Measurements from ENCODE around the gene NDUFB8. TPM values are rescaled to one million over a fixed set of nuclear protein-coding genes. Genes with fewer than 3 reads are reported as not detected.
A peak's percentile ranks its signal among the peaks of the same experiment; 100 is the strongest.
"Not testable (repeated sequence)": the region's sequence is repeated elsewhere in the genome, so short reads cannot be mapped to it uniquely, and the experiment has no call there.

The NDUFB8 gene
- total RNA-seq (100 to 1,000 TPM; 138 to 175 (median 166) TPM), total RNA-seq (11.1 to 24.5 (median 17.4) reads per million in 29 experiments)
- 168 TPM for total RNA-seq (2013)

DNA sequence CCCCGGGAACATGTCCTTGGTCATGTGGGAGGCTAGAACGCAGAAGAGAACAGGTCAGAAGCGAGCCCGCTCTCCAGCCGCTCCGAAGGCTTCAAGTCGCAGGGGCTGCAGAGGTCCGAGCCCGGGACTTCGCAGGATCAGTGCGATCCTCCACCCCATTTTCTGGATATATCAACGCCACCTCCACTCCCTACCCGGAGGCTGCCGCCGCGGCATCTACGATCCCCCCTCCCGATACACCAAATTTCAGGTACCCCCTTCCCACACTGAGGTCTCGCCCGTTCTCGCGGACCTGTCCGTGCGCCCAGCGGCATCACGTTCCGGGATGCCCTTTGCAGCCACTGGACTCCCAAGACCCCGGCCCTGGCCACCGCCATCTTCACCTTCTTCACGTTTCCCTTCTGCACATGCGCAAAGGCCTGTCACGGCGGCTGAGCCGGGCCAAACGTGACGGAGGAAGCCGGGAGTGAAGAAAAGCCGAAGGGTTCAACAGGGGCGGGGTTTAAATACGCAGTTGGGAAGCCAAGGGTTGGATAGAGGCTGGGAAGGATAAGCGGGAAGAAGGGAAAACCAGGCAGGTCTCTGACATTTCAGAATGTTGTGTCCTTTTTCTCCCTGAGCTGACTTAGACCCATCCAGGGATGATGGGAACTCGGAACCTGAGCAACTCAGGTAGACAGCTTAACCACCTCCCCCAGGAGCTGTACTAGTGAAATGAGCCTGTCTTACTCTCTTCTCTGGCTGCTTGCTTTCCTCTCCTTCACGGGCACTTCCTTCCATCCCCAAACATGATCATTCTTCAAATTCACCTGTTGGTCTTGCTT is at the start of gene NDUFB8:
TSS of gene NDUFB8 (minus strand) at position 397 of the 824 bp plus-strand sequence. CDS start at position 377, 20 bp downstream.
- WGBS (ENCODE audit: insufficient coverage), result under 1% methylated on average over 42 of the region's 43 CpGs
- Mint-ChIP-seq H3K4me3 (peak within 1 kb of the TSS; percentile 87 to 100 (median 99)), H3K27me3 (no peaks in the 10 kb centered on the region), H3K9me3 (no peaks in the 10 kb centered on the region), H3K36me3 (peaks cover 21% of the 10 kb centered on the region), H3K27ac (peak within 1 kb of the TSS; percentile 99), H3K4me1 (peaks cover 31 to 43% (median 37%) of the 10 kb centered on the region in 3 donors)
- DNase-seq, result peak; percentile 73 to 91 (median 83)
- Histone ChIP-seq H3K4me1 (ENCODE audit: control insufficient read depth in 1 of 2, extremely low read depth in 1 of 2, insufficient read depth in 2 of 2, low read length in 2 of 2) (peaks cover 16 to 27% of the 10 kb centered on the region in 2 experiments), H3K4me3 (ENCODE audit: control insufficient read depth in 1 of 2, extremely low read depth in 1 of 2, low read length in 1 of 2) (peak within 1 kb of the TSS; percentile 90 to 95), H3K9me3 (no peaks in the 10 kb centered on the region), H3K27ac (ENCODE audit: low read length) (peak within 1 kb of the TSS; percentile 70), H3K36me3 (ENCODE audit: control insufficient read depth in 2 of 2, extremely low read depth in 1 of 2, insufficient read depth in 1 of 2, low read length in 1 of 2) (peaks cover 0 to 25% of the 10 kb centered on the region in 2 donors), H3K27me3 (replicated peaks in 1 of 2; ENCODE audit: control insufficient read depth in 2 of 2, extremely low read depth in 1 of 2, insufficient read depth in 2 of 2, low read length in 1 of 2) (no peaks in the 10 kb centered on the region)
- CTCF ChIA-PET, result interaction anchor here in 1 of 2 donors (0.6 to 3.1 kb wide), 7 partner anchors 11 to 97 kb away, joined by 3 to 13 read pairs (median 4); no protein-coding TSS in a partner anchor
- POLR2A ChIA-PET, result interaction anchor here in 1 of 2 donors (0.7 kb wide), 1 partner anchor 19 kb away, joined by 3 read pairs; no protein-coding TSS in a partner anchor
- peak; percentile 85 to 91 (median 88) for ATAC-seq (replicated peaks in 1 of 4)

DNA sequence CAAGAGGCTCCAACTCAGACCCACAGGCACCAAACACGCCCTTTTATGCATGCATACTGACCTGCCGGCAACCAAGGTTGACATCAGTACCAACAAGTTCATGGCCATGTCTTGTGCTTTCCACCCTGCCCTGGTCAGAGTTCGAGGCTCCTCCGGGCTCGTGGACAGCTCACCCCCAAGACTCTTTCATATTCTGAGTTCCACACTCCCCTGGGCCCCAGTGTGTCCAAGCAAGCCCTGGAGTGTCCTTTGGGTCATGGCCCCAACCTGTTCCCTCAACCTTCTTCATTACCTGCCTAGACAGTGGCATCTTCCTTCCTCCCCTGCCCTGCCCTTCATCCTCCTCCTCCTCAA is 46.6 kb upstream of the NDUFB8 start:
- no peaks in the 10 kb centered on the region for H3K36me3 ChIP-seq (ENCODE audit: control insufficient read depth in 2 of 2, extremely low read depth in 1 of 2, insufficient read depth in 1 of 2, low read length in 1 of 2)
- ATAC-seq (replicated peaks in 1 of 4), result no peak
- CTCF ChIA-PET, result interaction anchor here in 1 of 2 donors (0.5 kb wide), 1 partner anchor 96 kb away, joined by 4 read pairs; no protein-coding TSS in a partner anchor

DNA sequence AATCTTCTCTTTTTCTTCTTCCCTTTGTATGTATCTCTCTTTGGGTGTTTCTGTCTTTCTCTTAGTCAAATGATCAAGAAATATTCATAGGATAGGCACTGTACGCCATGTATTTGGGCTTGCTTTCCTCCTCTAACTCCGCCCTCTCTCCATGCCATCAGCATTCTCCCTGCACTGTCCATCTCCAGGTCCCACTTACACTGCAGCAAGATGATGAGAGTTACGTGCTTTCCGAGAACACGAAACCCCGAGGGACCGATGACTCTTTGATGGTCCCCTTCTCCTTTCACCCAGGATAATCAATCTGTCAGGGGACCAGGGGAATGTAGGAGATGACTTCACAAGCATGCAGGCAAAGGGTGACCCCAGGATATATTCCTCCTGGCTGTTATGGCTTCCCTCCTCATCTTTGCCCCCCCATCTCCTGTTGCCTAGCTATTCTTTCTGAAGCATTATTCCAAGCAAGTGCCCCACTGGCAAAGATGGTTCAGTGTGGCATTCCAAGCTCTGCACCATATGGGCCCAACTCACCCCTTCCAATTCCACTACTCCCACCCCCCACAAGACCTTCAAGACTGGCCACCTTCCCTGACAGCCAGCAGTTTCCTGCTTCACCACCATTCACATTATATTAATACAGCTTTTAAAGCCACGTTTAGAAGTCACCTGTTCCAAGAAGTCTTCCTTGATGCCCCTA is 46.1 kb upstream of the NDUFB8 start:
- Mint-ChIP-seq H3K4me1 (no peaks in the 10 kb centered on the region), H3K36me3 (no peaks in the 10 kb centered on the region), H3K4me3 (no peak overlapping the region), H3K27ac (no peak overlapping the region), H3K9me3 (no peaks in the 10 kb centered on the region), H3K27me3 (peaks cover 45 to 54% of the 10 kb centered on the region in 2 donors)
- Histone ChIP-seq H3K4me3 (ENCODE audit: control insufficient read depth in 1 of 2, extremely low read depth in 1 of 2, low read length in 1 of 2) (no peak overlapping the region), H3K4me1 (ENCODE audit: control insufficient read depth in 1 of 2, extremely low read depth in 1 of 2, insufficient read depth in 2 of 2, low read length in 2 of 2) (no peaks in the 10 kb centered on the region), H3K36me3 (ENCODE audit: control insufficient read depth in 2 of 2, extremely low read depth in 1 of 2, insufficient read depth in 1 of 2, low read length in 1 of 2) (no peaks in the 10 kb centered on the region), H3K27ac (ENCODE audit: low read length) (no peak overlapping the region), H3K9me3 (no peaks in the 10 kb centered on the region), H3K27me3 (replicated peaks in 1 of 2; ENCODE audit: control insufficient read depth in 2 of 2, extremely low read depth in 1 of 2, insufficient read depth in 2 of 2, low read length in 1 of 2) (peaks cover 8 to 33% of the 10 kb centered on the region in 2 experiments)
- DNase-seq (no peak), ATAC-seq (replicated peaks in 1 of 4) (no peak)
- POLR2A ChIA-PET, result no interaction called here
- CTCF ChIA-PET, result interaction anchor here in 1 of 2 donors (0.5 kb wide), 1 partner anchor 76 kb away, joined by 4 read pairs; no protein-coding TSS in a partner anchor
- WGBS (ENCODE audit: insufficient coverage), result 65% methylated on average over 3 of the region's 8 CpGs

More for the DNA sequence above, 46.6 kb upstream of the NDUFB8 start:
- Histone ChIP-seq H3K27me3 (replicated peaks in 1 of 2; ENCODE audit: control insufficient read depth in 2 of 2, extremely low read depth in 1 of 2, insufficient read depth in 2 of 2, low read length in 1 of 2) (peaks cover 4 to 28% of the 10 kb centered on the region in 2 experiments), H3K4me3 (ENCODE audit: control insufficient read depth in 1 of 2, extremely low read depth in 1 of 2, low read length in 1 of 2) (no peak overlapping the region), H3K4me1 (ENCODE audit: control insufficient read depth in 1 of 2, extremely low read depth in 1 of 2, insufficient read depth in 2 of 2, low read length in 2 of 2) (no peaks in the 10 kb centered on the region), H3K27ac (ENCODE audit: low read length) (no peak overlapping the region), H3K9me3 (no peaks in the 10 kb centered on the region)
- no peak overlapping the region for H3K4me3 Mint-ChIP-seq
- no peaks in the 10 kb centered on the region for H3K36me3 Mint-ChIP-seq
- POLR2A ChIA-PET, result no interaction called here
- H3K27ac Mint-ChIP-seq, result no peak overlapping the region
- WGBS (ENCODE audit: insufficient coverage), result 69% methylated on average over 5 of the region's 5 CpGs
- H3K9me3 Mint-ChIP-seq, result no peaks in the 10 kb centered on the region
- peaks cover 45 to 54% of the 10 kb centered on the region in 2 donors for H3K27me3 Mint-ChIP-seq
- no peaks in the 10 kb centered on the region for H3K4me1 Mint-ChIP-seq
- no peak for DNase-seq

DNA sequence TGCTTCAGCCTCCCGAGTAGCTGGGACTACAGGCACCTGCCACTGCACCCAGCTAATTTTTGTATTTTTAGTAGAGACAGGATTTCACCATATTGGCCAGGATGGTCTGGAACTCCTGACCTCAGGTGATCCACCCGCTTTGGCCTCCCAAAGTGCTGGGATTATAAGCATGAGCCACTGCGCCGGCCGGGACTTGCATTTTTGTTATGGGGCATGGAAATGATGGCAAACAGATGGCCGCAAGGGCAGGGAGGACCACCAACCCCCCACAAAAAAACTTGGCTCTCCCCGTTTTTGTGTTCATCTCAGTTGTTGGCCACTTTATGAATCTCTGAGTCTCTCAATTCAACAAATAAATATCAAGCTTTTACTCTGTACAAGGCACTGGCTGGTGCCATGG is 45.5 kb upstream of the NDUFB8 start:
- H3K9me3 ChIP-seq; POLR2A ChIA-PET; H3K4me3 ChIP-seq (ENCODE audit: control insufficient read depth in 1 of 2, extremely low read depth in 1 of 2, low read length in 1 of 2); H3K4me1 ChIP-seq (ENCODE audit: control insufficient read depth in 1 of 2, extremely low read depth in 1 of 2, insufficient read depth in 2 of 2, low read length in 2 of 2); ATAC-seq (replicated peaks in 1 of 4); H3K4me1 Mint-ChIP-seq; DNase-seq; H3K4me3 Mint-ChIP-seq; H3K9me3 Mint-ChIP-seq; H3K36me3 ChIP-seq (ENCODE audit: control insufficient read depth in 2 of 2, extremely low read depth in 1 of 2, insufficient read depth in 1 of 2, low read length in 1 of 2); CTCF ChIA-PET; H3K36me3 Mint-ChIP-seq; H3K27ac ChIP-seq (ENCODE audit: low read length); H3K27ac Mint-ChIP-seq: not testable (repeated sequence)
- peaks cover 45 to 54% of the 10 kb centered on the region in 2 donors for H3K27me3 Mint-ChIP-seq
- peaks cover 10 to 39% of the 10 kb centered on the region in 2 experiments for H3K27me3 ChIP-seq (replicated peaks in 1 of 2; ENCODE audit: control insufficient read depth in 2 of 2, extremely low read depth in 1 of 2, insufficient read depth in 2 of 2, low read length in 1 of 2)
- no CpG with 5 or more reads among the region's 7 CpGs for WGBS (ENCODE audit: insufficient coverage)

DNA sequence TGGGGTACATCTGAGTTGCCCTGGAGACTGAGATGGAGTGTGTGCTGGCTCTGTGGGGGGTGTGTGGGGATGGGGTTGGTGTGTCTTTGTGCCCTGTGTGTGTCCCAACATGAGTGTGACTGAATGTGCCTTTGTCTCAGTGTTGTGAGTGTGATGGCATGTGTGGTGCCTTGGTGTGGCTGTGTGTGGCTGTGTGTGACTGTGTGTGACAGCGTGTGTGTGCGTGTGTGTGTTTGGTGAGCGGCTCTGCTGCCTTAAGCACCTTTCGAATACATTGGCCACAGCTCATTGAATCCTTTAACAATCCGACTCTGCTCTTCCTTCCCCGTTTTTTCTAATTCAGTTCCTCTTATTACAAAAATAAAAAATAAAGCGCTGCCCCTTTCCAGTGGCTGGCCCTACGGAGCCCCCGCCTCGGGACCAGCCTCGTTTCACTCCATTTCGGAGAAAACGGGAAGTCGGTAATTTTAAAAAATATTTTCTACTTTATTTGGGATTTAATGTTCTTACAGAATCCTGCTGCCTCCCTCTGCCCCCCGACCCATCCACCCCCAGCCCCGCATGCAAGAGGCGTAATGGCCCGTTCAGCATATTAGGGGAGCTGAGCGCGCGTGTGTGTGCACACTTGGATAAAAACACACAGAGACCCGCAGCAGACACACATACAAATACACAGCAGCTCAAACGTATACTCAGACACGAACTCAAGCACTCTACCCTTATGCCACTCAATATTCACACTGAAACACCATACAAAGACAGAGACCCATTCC is 41.6 kb upstream of the NDUFB8 start:
- no peak overlapping the region for H3K27ac ChIP-seq (ENCODE audit: low read length)
- Mint-ChIP-seq H3K27ac (no peak overlapping the region), H3K9me3 (no peaks in the 10 kb centered on the region), H3K27me3 (peaks cover 20 to 21% of the 10 kb centered on the region in 2 donors), H3K36me3 (no peaks in the 10 kb centered on the region), H3K4me3 (no peak overlapping the region), H3K4me1 (no peaks in the 10 kb centered on the region)
- CTCF ChIA-PET, result no interaction called here
- H3K4me1 ChIP-seq (ENCODE audit: control insufficient read depth in 1 of 2, extremely low read depth in 1 of 2, insufficient read depth in 2 of 2, low read length in 2 of 2), result peaks cover 0 to 7% of the 10 kb centered on the region in 2 experiments
- WGBS (ENCODE audit: insufficient coverage), result 85% methylated on average over 10 of the region's 24 CpGs
- POLR2A ChIA-PET, result no interaction called here
- DNase-seq, result no peak
- no peaks in the 10 kb centered on the region for H3K36me3 ChIP-seq (ENCODE audit: control insufficient read depth in 2 of 2, extremely low read depth in 1 of 2, insufficient read depth in 1 of 2, low read length in 1 of 2)
- no peak for ATAC-seq (replicated peaks in 1 of 4)
- peaks cover 22 to 52% of the 10 kb centered on the region in 2 experiments for H3K27me3 ChIP-seq (replicated peaks in 1 of 2; ENCODE audit: control insufficient read depth in 2 of 2, extremely low read depth in 1 of 2, insufficient read depth in 2 of 2, low read length in 1 of 2)
- H3K4me3 ChIP-seq (ENCODE audit: control insufficient read depth in 1 of 2, extremely low read depth in 1 of 2, low read length in 1 of 2), result no peak overlapping the region
- no peaks in the 10 kb centered on the region for H3K9me3 ChIP-seq

DNA sequence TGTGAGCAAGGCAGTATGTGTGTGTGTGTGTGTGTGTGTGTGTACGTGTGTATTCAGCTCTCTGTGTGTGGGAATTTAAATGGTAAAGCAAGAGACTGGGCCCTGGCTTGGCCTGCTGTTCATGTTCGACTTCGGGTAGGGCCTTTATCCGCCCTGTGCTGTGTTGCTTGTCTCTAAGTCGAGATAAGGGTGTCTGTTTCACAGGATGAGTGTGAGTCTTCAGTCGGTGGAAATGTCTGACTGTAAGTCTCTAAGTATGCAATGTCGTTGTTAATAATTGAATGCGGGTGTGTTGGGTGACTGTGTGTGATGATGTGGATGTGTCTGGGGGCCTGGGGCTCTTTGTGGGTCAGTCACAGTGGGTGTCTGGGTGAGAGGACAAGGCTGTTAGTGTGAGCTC is 40.8 kb upstream of the NDUFB8 start:
- peaks cover 0 to 7% of the 10 kb centered on the region in 2 experiments for H3K4me1 ChIP-seq (ENCODE audit: control insufficient read depth in 1 of 2, extremely low read depth in 1 of 2, insufficient read depth in 2 of 2, low read length in 2 of 2)
- no peak overlapping the region for H3K27ac ChIP-seq (ENCODE audit: low read length)
- Mint-ChIP-seq H3K27me3 (peaks cover 18 to 19% of the 10 kb centered on the region in 2 donors), H3K4me1 (no peaks in the 10 kb centered on the region), H3K4me3 (no peak overlapping the region), H3K9me3 (no peaks in the 10 kb centered on the region), H3K27ac (no peak overlapping the region), H3K36me3 (no peaks in the 10 kb centered on the region)
- CTCF ChIA-PET, result interaction anchor here in 1 of 2 donors (0.7 kb wide), 1 partner anchor 286 kb away, joined by 3 read pairs; no protein-coding TSS in a partner anchor
- 84% methylated on average over 8 of the region's 8 CpGs for WGBS (ENCODE audit: insufficient coverage)
- DNase-seq (no peak), ATAC-seq (replicated peaks in 1 of 4) (no peak)
- no peaks in the 10 kb centered on the region for H3K36me3 ChIP-seq (ENCODE audit: control insufficient read depth in 2 of 2, extremely low read depth in 1 of 2, insufficient read depth in 1 of 2, low read length in 1 of 2)
- no peak overlapping the region for H3K4me3 ChIP-seq (ENCODE audit: control insufficient read depth in 1 of 2, extremely low read depth in 1 of 2, low read length in 1 of 2)
- POLR2A ChIA-PET, result no interaction called here
- no peaks in the 10 kb centered on the region for H3K9me3 ChIP-seq
- peaks cover 23 to 52% of the 10 kb centered on the region in 2 experiments for H3K27me3 ChIP-seq (replicated peaks in 1 of 2; ENCODE audit: control insufficient read depth in 2 of 2, extremely low read depth in 1 of 2, insufficient read depth in 2 of 2, low read length in 1 of 2)
